GM20431 (cell line): Measurements from ENCODE around the gene CACNA1I.

Source experiments
- in situ Hi-C: fragments of 300-500 bp; cut with MseI, MboI; formaldehyde crosslinking; loops from one replicate; pipeline ENCODE4 v1.15.0; 2020; ENCODE audit warnings: low sequenced_read_pairs; ENCODE audit not compliant: unreplicated experiment

The CACNA1I gene

DNA sequence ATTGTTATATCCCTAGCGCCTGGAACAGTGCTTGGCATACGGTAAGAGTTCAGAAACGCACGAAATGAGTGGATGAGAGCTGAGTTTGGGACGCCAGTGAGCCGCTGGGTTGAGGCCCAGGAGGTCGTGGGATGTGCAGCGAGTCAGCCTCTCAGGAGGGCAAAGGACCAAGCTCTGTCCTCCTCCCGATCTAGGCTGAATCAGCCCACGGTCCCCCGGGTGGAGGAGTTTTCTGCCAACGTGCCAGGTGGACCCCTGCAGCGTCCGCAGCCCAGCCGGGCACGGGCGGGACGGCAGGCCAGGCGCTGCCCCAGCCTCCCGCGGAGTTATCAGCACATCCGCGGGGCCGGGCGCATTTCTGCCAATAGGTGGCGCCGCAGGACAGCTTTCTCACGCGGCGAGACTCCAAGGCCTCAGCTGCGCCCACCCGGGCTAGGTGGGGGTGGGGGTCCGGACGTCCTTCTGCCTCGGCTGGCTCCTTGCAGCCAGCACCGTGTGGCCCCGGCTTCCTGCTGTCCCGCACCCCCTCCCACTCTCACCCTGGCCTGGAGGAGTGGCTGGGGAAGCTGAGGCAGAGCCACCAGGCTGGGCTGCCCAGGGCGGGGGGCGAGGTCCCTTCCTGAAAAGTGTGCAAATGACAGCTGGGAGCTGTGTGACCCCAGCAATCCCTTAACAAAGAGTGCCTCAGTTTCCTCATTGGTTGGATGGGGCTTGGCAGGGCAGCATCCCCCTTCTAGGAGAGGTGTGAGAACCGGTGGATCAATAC, 35.8 kb upstream of the CACNA1I start:
- in situ Hi-C loops, result loop anchor here (25.0 kb wide), 1 partner anchor 828 kb away; the partner anchor contains the start of gene SGSM3

- in situ Hi-C loops, result loop anchor here (25.0 kb wide), 1 partner anchor 827 kb away; the partner anchor contains the start of gene SGSM3
Measured at GRCh38 chr22:39535357-39535725, 35.2 kb upstream of the CACNA1I start.

DNA sequence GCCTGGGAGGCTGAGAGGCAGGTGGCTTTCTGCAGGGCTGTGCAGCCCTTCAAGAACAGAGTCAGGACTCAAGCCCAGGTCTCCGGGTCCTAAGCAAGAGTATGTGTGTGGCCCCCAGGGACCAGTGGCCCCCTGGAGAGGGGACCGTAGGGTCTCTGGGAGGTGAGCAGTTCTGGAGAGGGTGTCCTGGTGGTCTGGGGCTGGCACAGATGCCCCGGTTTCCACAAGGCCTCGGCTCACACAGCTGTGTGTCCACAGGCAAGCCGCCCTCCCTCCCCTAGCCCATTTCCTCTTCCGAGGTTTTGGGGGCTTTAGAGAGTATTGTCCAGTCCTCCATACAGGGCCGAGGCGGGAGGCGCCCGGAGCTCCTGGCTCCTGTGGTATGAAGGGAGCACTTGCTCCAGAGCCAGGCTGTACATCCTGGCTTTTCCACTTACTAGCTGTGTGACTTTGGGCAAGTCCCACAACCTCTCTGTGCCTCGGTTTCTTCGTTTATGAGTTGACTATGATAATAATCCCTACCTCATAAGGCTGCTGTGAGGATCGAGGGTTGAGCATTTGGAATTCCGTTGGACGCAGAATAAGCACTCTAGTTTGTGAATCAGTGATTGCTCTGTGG, 34.6 kb upstream of the CACNA1I start:
- in situ Hi-C loops, result loop anchor here (25.0 kb wide), 1 partner anchor 826 kb away; the partner anchor contains the start of gene SGSM3

DNA sequence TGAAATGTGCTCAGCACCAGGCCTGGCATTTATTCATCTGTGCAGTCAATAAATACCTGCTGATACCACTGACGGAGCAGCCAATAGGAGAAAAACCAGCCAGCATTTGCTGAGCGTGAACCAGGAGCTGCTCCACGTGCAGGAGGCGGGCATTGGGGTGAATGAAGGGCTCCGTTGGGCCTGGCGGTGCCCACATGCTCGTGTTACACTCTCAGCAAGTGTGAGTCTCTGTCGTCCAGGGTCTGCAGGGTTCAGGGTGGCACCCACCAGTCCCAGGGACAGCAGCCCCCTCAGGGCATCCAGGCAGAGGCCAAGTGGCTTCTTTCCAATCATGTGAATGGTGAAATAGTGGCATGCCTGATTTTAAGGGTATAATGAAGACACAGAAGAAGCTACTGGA, 33.8 kb upstream of the CACNA1I start:
- in situ Hi-C loops, result loop anchor here (25.0 kb wide), 1 partner anchor 826 kb away; the partner anchor contains the start of gene SGSM3

DNA sequence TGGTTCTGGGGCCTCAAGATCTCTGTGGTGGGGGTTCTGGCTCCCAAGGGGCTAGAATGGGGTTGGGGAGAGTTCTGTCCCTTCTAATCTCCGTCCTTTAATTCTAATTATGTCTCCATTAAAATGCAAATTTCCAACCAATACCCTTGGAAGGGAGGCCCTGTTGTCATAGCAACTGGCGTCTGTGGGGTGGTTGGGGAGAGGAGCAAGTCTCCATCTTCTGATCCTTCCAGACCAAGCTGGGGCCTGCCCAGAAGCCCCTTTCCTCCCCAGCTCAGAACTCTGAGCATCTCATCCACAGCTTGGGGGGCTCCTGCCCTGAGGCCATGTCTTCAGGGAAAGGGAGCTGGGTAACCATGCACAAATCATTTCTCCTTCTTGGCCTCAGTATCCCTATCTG, 32.6 kb upstream of the CACNA1I start:
- in situ Hi-C loops, result loop anchor here (25.0 kb wide), 1 partner anchor 824 kb away; the partner anchor contains the start of gene SGSM3

DNA sequence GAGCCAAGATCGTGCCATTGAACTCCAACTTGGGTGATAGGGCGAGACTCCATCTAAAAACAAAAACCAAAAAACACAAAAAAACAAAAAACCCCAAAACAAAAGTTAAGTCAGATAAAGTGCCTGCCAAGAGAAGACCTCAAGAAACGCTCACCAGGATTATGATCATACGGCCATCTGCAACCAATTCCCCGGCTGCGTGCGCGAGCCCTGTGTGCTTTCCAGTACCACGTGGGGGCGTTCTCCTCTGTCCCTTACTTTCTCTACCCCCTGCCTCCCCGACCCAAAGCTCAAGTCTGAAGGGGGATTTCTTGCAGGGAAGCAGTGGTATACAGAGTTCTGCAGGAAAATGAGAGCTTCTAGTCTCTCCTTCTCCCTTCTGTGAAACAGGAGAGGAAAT, 27.5 kb upstream of the CACNA1I start:
- in situ Hi-C loops, result loop anchor here (10.0 to 25.0 kb wide), 2 partner anchors 492 to 819 kb away; partner anchors contain the start of gene SGSM3

DNA sequence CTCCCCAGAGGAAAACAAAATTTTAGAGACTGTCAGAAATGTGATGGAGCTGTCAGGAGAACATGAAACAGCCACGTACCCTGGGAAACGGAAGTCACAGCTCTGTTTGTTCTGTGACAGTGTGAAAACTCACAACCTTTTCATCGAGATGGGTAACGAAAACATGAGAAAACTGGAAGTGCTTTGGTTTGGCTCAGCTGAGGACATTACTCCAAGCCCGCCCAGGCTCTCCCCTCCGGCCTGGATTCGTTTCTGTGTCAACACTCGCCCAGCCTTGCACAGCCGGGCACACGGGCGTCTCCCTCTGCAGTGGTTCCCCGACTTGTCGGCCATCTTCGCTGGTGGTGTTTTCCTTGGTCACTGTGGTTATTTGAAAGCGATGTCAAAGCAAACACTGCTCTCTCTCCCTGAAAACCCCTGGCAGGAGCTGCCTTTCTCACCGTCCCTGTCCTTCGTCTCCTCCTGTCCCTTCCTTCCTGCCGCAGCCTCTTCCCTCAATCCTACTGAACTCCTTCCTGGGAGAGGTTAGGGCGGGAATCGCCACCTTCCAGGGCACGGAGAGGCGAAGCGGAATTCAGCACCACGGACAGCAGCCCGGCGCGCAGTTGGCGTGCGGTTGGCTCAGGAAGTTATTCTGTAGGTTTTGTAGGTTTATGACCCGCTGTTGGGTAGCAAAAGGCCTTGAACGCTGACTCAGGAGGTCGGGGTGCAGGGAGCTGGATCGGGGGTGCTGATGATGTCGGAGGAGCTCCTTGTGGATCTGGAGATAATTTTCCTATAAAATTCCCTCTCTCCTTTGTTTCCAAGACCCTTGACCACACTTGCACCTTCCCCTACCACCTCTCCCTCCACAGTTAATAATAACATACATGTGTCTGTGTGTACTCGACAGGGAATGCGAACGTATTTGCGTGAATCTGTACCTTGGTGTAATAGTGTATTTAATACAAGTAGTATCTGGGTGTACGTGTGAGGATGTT, 24.9 kb upstream of the CACNA1I start:
- in situ Hi-C loops, result loop anchor here (10.0 to 25.0 kb wide), 2 partner anchors 489 to 817 kb away; partner anchors contain the start of gene SGSM3

GRCh38 chr22:39546889-39547586, 23.5 kb upstream of the CACNA1I start:
- in situ Hi-C loops, result loop anchor here (10.0 to 25.0 kb wide), 2 partner anchors 488 to 815 kb away; partner anchors contain the start of gene SGSM3

DNA sequence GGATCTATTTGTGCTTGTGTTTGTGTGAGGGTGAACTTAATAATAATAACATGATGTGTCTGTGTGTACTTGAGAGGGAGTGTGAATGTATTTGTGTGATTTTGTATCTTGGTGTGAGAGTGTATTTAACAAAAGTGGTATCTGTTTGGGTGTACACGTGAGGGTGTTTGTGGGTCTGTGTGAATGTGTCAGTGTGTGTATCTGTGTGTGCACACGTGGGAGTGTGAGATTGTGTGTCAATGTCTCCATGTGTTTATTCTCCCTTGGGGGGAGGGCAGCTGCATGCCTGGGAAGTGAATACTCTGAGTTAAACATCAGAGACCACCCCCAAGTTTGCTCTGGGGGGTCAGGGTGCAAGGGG, 23.0 kb upstream of the CACNA1I start:
- in situ Hi-C loops, result loop anchor here (10.0 to 25.0 kb wide), 2 partner anchors 487 to 815 kb away; partner anchors contain the start of gene SGSM3

- in situ Hi-C loops, result loop anchor here (10.0 kb wide), 1 partner anchor 461 kb away; no protein-coding TSS in a partner anchor
Measured at GRCh38 chr22:39553429-39553828, 17.1 kb upstream of the CACNA1I start.

- in situ Hi-C loops, result loop anchor here (10.0 kb wide), 1 partner anchor 461 kb away; no protein-coding TSS in a partner anchor
Measured at GRCh38 chr22:39554151-39554550, 16.4 kb upstream of the CACNA1I start.

GRCh38 chr22:39556970-39557841, 13.3 kb upstream of the CACNA1I start:
- in situ Hi-C loops, result loop anchor here (10.0 kb wide), 1 partner anchor 458 kb away; no protein-coding TSS in a partner anchor

DNA sequence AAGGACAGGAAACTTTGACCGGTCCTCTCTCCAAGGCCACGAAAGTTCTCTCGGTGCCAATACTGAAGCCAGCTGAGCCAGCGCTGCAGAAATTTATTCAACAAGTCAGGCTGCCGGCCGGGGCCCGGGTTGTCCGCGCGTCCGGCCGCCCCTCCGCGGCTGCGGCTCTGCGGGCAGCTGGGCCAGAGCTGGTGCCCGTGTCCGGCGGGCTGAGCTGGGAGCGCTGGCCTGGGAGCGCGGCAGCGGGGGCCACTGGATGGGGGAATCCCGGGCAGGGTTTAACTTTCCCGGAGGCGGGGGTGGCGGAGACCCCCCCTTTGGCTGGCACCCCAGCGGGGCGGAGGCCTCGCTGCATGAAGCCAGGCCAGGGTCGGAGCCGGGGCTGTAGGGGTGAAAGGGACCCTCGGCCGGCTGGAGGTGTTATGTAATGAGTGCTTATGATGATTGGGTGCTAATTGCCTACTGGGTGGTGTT, 12.3 kb upstream of the CACNA1I start:
- in situ Hi-C loops, result loop anchor here (10.0 kb wide), 1 partner anchor 457 kb away; no protein-coding TSS in a partner anchor

DNA sequence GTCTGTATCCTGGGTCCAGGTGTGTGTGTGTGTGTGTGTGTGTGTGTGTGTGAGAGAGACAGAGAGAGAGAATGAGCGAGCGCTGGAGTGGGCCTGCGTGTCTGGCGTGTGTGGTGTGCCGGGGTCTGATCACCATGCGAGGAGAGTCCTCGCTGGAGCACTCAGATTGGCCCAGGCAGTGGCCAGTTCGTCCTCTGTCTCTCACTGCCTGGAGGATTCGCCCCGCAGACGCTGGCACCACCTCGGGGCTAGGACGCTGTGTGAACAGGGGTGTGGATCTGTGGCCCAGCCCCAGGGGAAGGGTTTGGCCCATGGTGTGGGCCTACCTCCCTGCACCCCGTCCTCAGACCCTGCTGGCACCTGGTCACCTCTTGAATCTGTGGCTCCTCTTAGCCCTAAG, 11.6 kb upstream of the CACNA1I start:
- in situ Hi-C loops, result loop anchor here (10.0 kb wide), 1 partner anchor 456 kb away; no protein-coding TSS in a partner anchor

GRCh38 chr22:39559456-39560105, 11.0 kb upstream of the CACNA1I start:
- in situ Hi-C loops, result loop anchor here (10.0 kb wide), 1 partner anchor 455 kb away; no protein-coding TSS in a partner anchor

DNA sequence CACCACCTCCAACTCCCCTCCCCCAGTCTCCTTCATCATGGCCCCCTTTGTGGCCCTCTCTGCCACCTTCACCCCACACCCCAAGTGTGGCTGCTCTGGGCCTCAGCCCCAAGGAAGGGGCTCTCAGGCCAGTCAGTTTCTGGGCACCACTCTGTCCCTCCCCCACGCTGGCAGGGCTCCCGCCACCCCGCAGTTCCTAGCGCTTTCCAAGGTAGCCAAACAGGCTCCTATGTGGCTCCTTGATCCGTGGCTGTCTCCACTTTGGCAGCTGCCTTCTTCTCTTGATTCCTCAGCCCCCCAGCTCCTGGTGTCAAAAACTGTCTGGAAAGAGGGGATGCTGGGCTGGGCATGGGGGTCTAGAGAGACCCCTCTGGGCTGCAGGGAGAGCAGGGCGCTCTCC, 10.4 kb upstream of the CACNA1I start:
- in situ Hi-C loops, result no loop called here

DNA sequence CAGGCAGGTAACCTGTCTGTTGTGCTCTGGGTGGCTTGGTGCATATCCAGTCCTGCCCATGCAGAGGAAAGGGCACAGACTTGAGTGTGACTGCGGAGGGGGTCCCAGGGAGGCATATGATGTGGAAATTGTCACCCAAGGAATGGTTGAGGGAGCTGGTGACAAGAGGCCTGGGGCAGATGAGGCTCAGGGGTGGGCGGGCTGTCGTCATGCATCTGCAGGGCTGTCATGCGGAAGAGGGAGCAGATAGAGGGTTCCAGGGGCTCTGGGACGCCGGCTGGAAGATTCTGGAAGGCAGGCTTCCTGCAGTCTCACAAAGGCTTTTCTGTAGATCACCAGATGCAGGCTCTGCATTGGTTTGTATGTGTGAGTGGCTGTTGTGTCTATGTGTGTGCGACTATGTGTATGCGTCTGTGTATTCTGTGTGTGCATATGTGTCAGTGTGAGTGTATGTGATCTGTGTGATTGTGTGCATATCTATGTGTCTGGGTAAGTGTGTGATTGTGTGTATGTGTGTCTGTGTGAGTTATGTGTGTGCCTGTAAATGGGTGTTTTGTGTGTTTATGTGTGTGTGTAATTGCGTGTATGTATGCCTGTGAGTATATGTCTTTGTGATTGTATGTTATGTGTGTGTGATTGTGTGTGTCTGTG, 7.6 kb upstream of the CACNA1I start:
- in situ Hi-C loops, result no loop called here
